ENCODE data around the gene TP53BP2. TPM values are rescaled to one million over a fixed set of nuclear protein-coding genes. Genes with fewer than 3 reads are reported as not detected.

The TP53BP2 gene
- total RNA-seq, 1 donor: 38.0 TPM

GRCh38 chr1:223751696-223752095, 94.1 kb downstream of the TP53BP2 start:
- no peak for DNase-seq (ENCODE audit: low read depth)
- no peak for TF ChIP-seq CTCF (IDR thresholded peaks at IDR 0.05; ENCODE audit: insufficient read depth, low read depth, low read length)
- no peak overlapping the region for H3K4me3 ChIP-seq (ENCODE audit: low read depth, low read length)

- DNase-seq (ENCODE audit: low read depth): no peak
- TF ChIP-seq CTCF (IDR thresholded peaks at IDR 0.05; ENCODE audit: insufficient read depth, low read depth, low read length): no peak
- H3K4me3 ChIP-seq (ENCODE audit: low read depth, low read length): no peak overlapping the region
These were observed 94.8 kb downstream of the TP53BP2 start for GRCh38 chr1:223750730-223751570.

DNA sequence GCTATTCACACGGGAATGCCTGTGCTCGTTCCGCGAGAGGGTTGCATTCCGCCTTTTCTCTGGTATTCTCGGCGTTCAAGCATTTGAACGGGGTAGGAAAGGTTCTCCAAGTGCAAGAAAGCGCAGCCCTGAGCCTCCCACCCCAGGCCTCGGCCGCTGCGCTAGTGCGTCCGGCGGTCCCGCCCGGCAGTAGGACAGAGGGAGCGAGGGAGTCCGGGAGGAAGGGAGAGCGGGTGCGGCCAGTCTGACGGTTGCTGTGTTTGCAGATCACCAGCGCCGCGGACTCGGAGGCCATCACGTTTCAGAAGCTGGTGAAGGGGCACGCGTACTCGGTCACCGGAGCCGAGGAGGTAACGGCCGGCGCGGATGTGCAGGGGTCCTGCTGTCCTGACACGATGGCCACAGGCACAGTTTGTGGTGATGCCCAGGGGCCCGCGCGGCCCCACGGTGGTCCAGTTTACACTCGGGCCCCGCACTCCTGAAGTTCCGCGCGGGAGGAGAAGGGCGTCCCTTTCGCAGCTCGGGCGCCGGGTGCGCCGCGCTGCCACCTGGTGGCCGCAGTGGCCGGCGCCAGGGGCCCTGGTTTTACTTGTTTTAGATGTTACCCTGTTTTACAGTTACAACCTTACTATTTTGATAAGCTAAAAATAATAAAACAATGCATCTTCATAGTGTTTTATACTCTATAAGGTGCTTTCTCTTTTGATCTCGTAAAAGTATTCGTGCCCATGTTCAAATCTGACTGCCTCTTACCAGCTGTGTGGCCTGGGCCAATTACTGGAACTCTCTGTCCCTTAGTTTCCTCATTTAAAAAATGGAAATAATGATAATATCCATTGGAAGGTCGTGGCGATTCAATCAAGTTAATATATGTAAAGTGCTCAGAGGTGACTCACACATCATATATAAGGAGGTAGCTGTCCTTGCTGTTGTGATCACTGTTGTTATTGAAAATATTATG, 96.7 kb downstream of the TP53BP2 start:
- H3K4me3 ChIP-seq (ENCODE audit: low read depth, low read length): peak overlapping the region; percentile 27
- peak; percentile 95 for TF ChIP-seq CTCF (IDR thresholded peaks at IDR 0.05; ENCODE audit: insufficient read depth, low read depth, low read length)
- peak; percentile 61 for DNase-seq (ENCODE audit: low read depth)

GRCh38 chr1:223748405-223748772, 97.4 kb downstream of the TP53BP2 start:
- peak overlapping the region; percentile 27 for H3K4me3 ChIP-seq (ENCODE audit: low read depth, low read length)
- no peak for TF ChIP-seq CTCF (IDR thresholded peaks at IDR 0.05; ENCODE audit: insufficient read depth, low read depth, low read length)
- DNase-seq (ENCODE audit: low read depth): peak; percentile 90

DNA sequence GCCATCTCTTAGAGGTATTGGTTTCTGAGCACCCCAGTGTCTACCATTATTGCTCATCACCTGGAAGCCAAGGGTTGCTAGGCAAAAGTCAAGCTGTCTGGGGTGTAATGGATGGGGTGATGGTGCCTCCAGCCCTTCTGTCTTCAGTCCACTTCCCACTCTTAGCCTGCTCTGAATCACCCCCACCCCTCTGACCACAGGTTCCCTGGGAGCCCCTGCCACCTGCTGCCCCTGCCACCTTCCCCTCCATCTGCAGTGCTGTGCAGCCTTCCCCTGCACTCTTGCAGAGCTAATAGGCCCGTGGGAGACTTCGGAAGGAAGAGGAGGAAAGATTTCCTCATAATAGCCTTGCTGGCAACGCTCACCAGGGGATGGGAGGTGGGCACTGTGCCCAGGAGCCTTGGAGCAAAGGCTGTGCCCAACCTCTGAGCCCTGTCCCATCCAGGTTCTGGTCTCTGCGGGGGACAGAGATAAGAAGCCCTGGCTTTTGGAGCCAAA, 97.9 kb downstream of the TP53BP2 start:
- peak; percentile 68 for DNase-seq (ENCODE audit: low read depth)
- no peak overlapping the region for H3K4me3 ChIP-seq (ENCODE audit: low read depth, low read length)
- TF ChIP-seq CTCF (IDR thresholded peaks at IDR 0.05; ENCODE audit: insufficient read depth, low read depth, low read length): no peak

DNA sequence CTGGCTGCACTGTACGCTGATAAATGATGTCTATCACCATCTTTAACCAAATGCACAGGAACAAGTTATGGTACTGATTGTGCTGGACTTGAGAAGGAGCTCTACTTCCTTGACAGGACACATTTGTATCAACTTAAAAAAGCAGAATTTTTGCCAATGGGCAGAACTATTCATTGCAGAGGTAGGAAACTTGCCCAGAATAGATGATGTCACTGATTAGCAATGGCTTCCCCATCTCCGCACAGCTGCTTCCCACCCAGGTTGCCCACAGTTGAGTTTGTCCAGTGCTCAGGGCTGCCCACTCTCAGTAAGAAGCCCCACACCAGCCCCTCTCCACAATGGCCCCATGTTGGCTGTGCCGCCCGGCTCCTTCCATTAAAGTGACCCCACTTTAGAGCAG, 100.0 kb downstream of the TP53BP2 start:
- no peak for DNase-seq (ENCODE audit: low read depth)
- H3K4me3 ChIP-seq (ENCODE audit: low read depth, low read length): no peak overlapping the region
- TF ChIP-seq CTCF (IDR thresholded peaks at IDR 0.05; ENCODE audit: insufficient read depth, low read depth, low read length): no peak
